Right lung (tissue), 10 donors: ENCODE measurements around the gene TMC4. TPM values are rescaled to one million over a fixed set of nuclear protein-coding genes. Genes with fewer than 3 reads are reported as not detected.
"Not testable (repeated sequence)": the region's sequence is repeated elsewhere in the genome, so short reads cannot be mapped to it uniquely, and the experiment has no call there.

Experiments used
- DNase-seq, 2 donors: peaks; one replicate each; pipeline ENCODE4 v3.0.0-alpha.2; 2013
- long read RNA-seq, 8 donors: transcript quantifications; one replicate each; lab custom pipeline, GENCODE V29; 2026
- polyA plus RNA-seq, 5 donors: library from polyadenylated mRNA; unstranded; fragments of 120-200 nt; gene quantifications; one replicate each; pipeline versions ENCODE4 v1.2.1 to v1.2.3, GENCODE V29; 2013; ENCODE audit warnings: inconsistent platforms in 1 of 5, low replicate concordance in 1 of 5; ENCODE audit not compliant: insufficient read length in 5 of 5, insufficient read depth in 1 of 5

Gene TMC4, protein sequence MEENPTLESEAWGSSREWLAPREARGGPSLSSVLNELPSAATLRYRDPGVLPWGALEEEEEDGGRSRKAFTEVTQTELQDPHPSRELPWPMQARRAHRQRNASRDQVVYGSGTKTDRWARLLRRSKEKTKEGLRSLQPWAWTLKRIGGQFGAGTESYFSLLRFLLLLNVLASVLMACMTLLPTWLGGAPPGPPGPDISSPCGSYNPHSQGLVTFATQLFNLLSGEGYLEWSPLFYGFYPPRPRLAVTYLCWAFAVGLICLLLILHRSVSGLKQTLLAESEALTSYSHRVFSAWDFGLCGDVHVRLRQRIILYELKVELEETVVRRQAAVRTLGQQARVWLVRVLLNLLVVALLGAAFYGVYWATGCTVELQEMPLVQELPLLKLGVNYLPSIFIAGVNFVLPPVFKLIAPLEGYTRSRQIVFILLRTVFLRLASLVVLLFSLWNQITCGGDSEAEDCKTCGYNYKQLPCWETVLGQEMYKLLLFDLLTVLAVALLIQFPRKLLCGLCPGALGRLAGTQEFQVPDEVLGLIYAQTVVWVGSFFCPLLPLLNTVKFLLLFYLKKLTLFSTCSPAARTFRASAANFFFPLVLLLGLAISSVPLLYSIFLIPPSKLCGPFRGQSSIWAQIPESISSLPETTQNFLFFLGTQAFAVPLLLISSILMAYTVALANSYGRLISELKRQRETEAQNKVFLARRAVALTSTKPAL
- 10 to 100 TPM; 21.9 to 42.8 (median 32.1) TPM for polyA plus RNA-seq
- long read RNA-seq, donor 1, partial matches to known transcripts: 13 of 19 reads
- long read RNA-seq, donor 1, other reads (novel, unspliced or antisense): 0 of 19 reads
- long read RNA-seq, donor 2, partial matches to known transcripts: 0 of 2 reads
- long read RNA-seq, donor 2, other reads (novel, unspliced or antisense): 0 of 2 reads
- long read RNA-seq, donor 3, partial matches to known transcripts: 10 of 13 reads
- long read RNA-seq, donor 3, other reads (novel, unspliced or antisense): 0 of 13 reads
- long read RNA-seq, donor 4, partial matches to known transcripts: 0 of 2 reads
- long read RNA-seq, donor 4, other reads (novel, unspliced or antisense): 0 of 2 reads
- long read RNA-seq, donor 5, transcript TMC4-210 (15 exons, 2,373 nt): major isoform, 6 of 7 reads
- long read RNA-seq, donor 5, partial matches to known transcripts: 0 of 7 reads
- long read RNA-seq, donor 5, other reads (novel, unspliced or antisense): 0 of 7 reads
- long read RNA-seq, donor 6, transcript TMC4-210 (15 exons, 2,373 nt): major isoform, 7 of 8 reads
- long read RNA-seq, donor 6, partial matches to known transcripts: 0 of 8 reads
- long read RNA-seq, donor 6, other reads (novel, unspliced or antisense): 0 of 8 reads
- long read RNA-seq, donor 7, partial matches to known transcripts: 5 of 8 reads
- long read RNA-seq, donor 7, other reads (novel, unspliced or antisense): 0 of 8 reads
- long read RNA-seq, donor 8, partial matches to known transcripts: 0 of 2 reads
- long read RNA-seq, donor 8, other reads (novel, unspliced or antisense): 0 of 2 reads

DNA sequence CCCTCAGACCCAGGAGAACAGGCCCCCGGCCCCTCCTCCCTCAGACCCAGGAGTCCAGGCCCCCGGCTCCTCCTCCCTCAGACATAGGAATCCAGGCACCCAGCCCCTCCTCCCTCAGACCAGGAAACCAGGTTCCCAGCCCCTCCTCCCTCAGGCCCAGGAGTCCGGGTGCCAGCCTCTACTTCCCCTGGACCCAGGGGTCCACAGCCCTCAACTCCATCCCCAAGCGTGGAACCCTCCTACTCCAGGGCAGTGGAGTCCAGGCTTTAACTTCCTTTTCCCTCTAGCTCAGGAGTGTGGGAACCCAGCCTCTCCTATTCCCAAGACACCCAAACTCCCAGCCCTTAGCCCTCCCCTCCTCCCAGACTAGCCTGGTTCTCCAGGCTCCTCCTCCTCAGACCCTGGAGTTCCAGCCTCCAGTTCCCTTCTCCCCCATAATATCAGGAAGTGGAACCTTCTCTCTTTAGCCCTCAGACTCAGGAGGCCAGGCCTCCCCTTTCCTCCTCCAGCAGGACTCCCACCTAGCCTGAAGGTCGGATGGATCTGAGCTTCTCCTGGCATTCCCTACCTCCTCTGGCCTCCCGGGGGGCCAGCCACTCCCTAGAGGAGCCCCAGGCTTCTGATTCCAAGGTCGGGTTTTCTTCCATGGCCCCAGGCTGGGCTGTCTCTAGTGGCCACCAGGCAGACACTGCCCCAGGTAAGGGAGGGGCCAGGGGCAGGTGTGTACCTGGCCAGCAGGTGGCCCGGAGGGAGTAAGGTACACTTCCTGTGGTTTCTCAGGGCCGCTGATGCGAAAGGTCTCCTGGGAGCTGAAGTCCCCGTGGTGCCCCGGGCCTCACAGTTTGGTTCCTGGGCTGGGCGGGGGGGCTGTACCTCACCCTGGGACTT is at the start of gene TMC4:
TMC4 (minus strand) TSS at position 690 of the 888 bp plus-strand sequence; CDS start at position 647, 43 bp downstream.
- DNase-seq: peak in 1 of 2 donors; percentile 38

DNA sequence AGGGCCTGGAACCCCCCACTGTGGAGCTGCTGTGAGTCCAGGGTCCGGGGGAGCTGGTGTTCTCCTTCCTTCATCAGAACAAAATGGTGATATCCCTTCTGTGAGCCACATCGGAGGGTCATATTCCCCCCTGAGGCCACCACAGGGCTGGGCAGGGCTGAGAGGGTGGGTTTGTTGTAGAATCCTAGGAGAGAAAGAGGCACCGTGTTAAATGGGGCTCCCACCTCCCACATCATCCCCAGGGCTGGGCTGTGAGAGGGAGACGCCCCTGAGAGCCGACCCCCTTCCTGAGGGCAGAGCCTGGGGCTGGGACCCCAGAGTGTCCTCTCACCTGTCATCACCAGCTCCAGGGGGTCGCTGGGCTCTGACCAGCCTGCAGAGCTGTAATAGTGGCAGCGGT is 49.0 kb upstream of the TMC4 start:
- DNase-seq: not testable (repeated sequence)

DNA sequence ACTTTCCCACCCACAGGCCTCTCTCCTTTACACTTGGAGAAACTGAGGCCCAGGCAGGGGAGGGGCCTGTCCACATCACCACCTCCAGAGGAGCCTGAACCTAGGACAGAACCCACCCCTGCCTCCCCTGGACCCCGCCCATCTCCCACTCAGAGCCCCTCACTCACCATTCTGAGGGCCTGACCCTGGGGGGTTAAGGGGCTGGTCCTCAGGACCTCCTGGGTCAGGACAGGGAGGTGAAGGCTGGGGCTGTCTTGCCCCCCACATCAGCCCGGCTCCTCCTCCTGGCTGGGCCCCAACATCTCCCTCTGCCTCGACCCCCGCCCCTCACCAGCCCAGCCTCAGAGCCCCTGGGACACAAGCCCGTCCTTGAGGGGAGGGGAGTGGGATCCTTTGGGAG is 46.7 kb upstream of the TMC4 start:
- DNase-seq: not testable (repeated sequence)

DNA sequence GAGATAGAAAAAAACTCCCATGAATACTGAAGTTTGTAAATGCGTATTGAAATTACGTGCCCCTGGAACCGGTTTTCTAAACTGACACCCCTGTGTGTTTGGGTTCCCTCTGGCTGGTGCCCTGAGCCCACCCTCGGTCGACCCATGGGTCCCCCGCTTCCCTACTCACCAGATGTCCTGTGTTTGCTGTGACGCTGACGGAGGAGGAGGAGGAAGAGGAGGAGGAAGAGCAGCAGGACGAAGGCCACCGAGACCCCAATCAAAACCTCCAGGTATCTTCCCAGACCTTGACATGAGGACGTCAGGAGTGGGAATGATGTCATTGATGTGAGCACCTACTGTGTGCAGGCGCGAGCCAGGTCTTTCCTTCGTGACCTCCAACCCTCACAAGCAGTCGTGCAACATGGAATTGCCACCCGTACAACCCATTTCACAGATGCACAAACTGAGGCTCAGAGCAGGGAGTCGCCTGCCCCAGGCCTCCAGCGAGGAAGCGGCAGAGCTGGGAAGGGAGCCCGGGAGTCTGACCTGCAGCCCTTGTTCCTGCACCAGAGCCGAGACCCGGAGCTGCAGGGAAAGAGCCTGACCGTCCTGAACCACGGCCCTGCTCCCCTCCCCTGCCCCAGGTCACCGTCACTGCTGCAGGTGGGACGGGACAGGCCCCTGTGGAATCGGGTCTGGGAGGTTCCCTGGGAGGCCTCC is 46.2 kb upstream of the TMC4 start:
- DNase-seq: no peak

DNA sequence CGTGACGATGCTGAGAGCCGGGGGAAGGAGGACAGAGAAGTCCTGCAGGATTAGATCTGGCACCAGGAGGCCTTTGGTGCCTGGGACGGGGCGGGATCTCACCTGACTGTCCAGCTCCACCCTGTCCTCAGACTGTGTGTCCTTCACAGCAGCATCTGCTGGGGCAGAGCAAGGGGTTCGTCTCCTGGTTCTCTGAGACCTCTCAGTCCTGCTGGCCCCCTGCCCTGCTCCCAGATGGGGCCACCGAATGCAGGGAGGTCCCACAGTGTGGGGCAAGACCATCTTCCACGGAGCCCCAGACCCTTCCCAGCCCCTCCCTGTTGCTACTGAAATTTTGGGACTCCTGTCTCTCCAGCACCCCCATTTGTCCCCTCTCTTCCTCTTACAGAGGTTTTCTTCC is 45.3 kb upstream of the TMC4 start:
- DNase-seq: no peak

DNA sequence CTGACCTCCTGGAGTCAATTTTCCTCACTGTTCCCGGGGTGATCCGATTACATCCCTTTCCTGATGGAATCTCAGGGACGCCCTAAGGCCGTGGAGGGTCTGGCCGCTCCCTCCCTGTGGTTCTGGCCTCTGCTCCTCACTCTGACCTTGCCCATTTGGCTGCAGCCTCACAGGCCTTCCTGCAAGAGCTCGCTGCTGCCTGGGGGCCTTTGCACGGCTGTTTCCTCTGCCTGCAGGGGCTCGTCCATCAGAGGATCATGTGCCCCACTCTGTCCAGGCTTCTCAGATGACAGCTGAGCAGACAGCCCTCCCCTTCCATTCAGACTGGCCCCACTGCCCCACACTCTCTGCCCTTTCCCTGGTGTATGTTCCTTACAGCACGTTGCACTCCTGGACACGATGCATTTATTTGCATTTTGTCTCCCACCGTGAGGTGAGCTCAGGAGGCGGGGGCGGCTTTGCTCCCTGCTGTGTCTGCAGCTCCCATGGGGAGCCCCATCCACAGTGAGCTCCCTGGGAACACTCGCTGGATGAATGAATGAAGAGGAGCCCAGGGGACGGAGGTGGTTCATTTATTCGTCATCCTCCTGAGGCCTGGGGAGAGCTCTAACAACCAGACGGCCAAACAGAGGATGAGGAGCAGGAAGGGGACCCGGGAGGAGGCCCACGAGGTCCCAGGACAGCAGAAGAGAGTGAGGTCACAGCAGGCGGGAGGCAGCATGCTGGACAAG is 44.7 kb upstream of the TMC4 start:
- not testable (repeated sequence) for DNase-seq

DNA sequence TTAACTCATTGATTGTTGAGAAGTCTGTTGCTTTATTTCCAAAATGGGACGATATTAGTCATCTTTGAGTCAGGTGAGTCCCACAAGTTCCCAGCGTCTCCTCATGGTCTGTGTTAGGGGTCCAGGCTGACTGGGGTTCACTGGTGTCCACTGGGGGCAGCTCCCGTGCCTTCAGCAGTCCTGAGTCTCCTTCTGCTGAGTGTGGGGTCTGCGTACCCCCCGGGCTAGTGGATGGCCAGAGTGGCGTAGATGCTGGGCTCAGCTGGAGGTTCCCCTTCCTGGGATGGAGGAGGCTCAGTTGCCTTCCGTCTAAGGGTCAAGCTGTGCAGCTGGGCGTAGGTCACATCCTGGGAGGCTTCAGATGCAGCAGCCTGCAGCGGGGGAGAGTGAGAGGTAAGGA is 43.9 kb upstream of the TMC4 start:
- no peak for DNase-seq

DNA sequence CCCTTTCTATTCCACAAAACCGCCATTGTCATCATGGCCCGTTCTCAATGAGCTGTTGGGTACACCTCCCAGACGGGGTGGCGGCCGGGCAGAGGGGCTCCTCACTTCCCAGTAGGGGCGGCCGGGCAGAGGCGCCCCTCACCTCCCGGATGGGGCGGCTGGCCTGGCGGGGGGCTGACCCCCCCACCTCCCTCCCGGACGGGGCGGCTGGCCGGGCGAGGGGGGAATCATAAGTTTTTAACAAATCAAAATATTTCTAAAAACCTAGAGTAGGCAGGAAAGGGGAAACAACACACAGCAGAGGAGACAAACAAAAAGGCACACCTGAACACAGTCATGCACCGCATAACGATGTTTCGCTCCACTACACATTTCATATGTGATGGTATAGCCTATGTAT is 41.8 kb upstream of the TMC4 start:
- DNase-seq: not testable (repeated sequence)

DNA sequence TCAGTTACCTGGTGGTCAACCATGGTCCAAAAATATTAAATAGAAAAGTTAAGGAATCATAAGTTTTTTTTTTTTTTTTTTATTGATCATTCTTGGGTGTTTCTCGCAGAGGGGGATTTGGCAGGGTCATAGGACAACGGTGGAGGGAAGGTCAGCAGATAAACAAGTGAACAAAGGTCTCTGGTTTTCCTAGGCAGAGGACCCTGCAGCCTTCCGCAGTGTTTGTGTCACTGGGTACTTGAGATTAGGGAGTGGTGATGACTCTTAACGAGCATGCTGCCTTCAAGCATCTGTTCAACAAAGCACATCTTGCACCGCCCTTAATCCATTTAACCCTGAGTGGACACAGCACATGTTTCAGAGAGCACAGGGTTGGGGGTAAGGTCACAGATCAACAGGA is 41.3 kb upstream of the TMC4 start:
- DNase-seq: not testable (repeated sequence)

DNA sequence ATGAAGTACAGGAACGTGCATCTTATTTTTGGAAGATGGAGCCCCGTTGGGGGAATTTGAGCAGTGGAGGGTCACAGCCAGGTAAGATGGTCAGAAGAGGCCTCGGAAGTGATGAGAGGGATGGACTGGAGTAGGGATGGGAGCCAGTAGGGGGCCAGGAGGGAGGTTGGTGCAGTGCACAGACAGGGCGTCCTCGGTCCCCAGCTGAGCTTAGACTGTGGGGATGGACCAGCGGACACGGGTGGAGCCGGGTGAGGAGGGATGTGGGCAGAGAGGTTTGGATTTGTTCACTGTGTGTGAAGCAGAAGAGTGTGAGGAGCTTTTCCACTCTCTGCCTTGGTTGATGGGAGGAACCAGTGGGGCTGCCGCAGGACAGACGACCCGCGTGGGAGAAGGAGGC is 38.3 kb upstream of the TMC4 start:
- DNase-seq: no peak

DNA sequence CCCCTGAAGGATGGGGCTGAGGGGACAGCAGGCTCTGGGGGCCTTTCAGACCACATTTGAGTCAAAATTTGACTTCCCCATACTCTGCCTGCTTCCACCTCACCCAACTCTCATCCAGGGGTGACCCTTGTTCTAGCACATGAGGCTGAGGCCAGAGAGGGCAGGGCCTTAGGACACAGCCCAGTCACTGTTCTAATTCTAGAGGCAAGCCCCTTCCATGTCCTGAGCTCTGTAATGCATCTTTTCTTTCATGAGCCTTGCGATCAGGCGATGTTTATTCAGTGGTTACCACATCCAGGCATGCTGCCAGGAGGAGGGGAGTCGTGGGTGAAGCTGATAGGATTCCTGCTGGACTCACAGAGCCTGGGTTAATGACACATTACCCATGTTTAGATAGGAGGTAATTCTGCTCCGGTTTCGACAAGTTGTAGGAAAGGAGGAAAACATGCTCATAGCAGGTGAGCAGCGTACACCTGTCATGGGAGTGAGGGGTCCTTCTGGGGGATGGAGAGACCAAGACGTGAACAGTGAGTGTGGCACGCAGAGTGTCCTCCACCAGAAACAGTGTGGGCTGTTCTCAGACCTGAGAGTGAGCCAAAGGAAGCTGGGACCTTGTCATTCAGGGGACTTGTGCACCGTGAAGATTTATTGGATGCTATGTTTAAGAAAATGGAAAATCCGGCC is 37.0 kb upstream of the TMC4 start:
- DNase-seq: peak; percentile 91 to 92

DNA sequence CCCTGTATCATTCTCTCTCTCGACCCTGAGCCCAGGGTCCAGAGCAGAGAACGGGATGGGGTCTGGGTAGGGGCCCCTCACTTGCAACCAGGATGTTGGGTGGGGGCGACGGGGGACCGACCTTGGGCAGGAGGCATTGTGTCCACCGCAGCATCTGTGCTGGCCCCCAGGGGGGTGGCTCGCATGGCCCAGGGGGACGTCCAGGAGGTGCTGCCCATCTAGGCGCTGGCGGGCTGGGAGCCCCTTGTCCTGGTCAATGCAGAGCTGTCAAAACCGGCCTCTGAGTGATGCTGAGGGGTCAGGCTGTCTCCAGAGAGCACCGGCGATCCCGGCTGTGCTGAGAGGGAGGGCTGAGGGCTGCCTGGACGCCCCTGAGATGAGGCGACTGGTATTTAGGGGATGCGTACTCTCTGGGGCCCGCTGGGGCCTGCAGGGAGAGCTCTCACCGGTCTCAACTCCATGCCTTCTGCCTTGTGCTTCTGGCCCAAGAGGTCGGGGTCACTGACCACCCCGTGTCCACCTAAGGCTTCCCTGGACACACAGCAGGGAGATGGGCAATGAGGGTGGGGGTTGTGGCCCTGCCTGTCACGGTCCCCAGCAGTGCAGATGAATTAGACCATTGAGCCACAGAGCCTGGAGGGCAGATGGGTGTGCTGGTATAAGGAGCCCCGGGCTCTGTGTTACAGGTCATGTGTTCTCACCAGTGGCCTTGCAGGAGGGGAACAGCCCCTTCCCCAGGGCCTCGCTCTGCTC is 36.3 kb upstream of the TMC4 start:
- no peak for DNase-seq

DNA sequence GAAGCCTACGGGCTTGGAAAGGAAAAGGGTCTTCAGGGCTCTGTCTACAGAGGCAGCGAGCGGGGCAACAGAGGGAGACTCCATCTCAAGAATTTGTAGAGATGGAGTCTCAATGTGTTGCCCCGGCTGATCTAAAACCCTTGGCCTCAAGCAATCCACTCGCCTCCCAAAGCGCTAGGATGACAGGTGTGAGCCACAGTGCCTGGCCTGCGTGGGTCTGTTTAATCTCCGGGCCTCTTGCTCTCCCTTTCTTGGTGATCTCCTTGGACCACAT is 35.8 kb upstream of the TMC4 start:
- no peak for DNase-seq

DNA sequence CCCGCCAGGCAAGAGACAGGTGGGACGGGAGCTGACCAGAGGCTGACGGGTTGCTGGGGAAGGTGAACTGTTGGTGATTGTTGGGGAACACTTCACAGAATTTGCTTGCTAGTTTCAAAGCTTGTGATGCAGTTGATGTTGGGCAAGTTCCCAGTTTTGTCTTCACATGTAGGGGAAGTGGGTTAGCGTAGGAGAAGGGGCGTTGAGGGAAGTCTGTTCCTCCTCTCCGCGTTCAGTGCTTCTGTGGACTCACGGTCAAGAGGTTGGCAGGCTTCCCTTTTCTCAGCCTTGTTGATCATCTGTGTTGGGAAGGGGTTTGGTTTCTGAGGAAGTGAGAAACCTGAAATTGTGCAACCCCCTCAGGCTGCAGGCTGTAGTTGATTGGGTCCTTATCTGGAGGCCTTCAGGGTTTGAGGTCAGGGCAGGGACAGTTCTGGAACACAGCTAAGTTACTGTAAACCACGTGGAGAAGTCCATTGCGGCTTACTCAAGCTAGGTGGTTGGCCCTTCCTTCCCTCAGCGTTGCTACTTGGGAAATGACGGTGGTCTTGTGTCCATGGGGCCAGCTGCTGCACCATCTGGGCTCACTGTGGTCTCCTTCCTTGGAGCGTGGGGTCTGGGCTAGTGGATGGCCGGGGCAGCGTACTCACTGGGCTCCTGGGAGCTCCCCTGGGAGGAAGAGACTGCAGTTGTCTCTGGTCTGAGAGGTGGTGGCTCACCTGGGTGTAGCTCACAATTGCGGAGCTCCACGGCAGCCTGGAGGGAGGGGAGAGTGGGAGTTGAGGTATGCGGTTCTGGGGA is 35.2 kb upstream of the TMC4 start:
- DNase-seq: peak; percentile 79 to 81

DNA sequence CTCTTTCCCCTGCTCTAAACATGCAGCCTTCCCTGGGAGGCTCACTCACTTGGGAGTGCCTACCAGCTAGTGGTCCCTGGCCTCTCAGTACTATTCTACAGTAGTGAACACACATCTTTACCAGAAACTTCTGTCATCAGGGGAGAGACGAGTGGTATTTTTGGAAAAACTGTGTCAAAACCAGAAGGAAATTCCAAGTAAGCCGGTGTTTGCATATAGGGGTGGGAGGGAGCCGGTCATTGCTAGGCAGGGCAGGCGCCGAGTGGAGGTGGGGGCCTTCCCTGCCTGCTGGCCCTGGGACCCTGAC is 34.7 kb upstream of the TMC4 start:
- DNase-seq: no peak

DNA sequence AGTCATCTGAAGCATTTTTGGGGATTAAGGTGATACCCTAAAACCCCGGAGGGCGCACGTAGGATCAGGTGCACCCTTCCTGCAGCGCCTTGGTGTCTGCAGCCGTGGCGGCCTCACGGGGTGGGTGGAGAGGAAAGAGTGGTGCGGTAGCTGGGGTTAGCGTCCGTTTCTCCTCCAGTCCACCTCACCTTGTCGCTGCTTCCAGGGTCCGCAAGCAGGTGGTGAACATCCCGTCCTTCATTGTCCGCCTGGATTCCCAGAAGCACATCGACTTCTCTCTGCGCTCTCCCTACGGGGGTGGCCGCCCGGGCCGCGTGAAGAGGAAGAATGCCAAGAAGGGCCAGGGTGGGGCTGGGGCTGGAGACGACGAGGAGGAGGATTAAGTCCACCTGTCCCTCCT is 34.2 kb upstream of the TMC4 start:
- DNase-seq: not testable (repeated sequence)

DNA sequence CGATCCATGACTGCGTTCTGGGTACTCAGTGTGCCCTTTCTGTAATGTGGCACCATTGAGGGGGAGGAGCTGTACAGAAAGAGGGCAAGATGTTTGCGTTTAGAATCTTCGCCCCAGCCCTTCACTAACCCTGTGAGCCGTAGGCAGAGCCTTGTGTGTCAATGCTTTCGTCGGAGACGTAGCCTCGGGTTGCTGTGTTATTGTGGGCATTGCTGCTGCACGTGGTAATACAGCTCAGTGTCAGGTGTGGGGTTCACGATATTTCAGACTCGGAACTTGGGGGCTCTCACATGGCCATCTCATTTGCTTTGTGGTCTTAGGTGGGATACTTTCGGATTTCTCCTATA is 33.8 kb upstream of the TMC4 start:
- no peak for DNase-seq
